Gastrocnemius medialis (tissue), 4 donors: ENCODE measurements around the gene ZNF672.

Experiments used
- POLR2A ChIP-seq, 2 donors: fragments of 450-650 bp; IDR thresholded peaks; one replicate each; pipeline ENCODE4 v1.6.1; 2017; ENCODE audit warnings: antibody characterized with exemption in 2 of 2, mild to moderate bottlenecking in 2 of 2, moderate library complexity in 2 of 2
- TF ChIP-seq, protein P1 (sequence below), 5 experiments: fragments of 450-650 bp in 3 of 5; fragments of 200-600 bp in 2 of 5; sonication (generic) in 2 of 5; IDR thresholded peaks in 4 of 5; conservative IDR thresholded peaks in 1 of 5; 1 replicate in 4 of 5; 2 replicates in 1 of 5; pipeline ENCODE4 v1.5.1; 2016 to 2019; ENCODE audit warnings: antibody characterized with exemption in 5 of 5, mild to moderate bottlenecking in 3 of 5, moderate library complexity in 3 of 5

DNA sequence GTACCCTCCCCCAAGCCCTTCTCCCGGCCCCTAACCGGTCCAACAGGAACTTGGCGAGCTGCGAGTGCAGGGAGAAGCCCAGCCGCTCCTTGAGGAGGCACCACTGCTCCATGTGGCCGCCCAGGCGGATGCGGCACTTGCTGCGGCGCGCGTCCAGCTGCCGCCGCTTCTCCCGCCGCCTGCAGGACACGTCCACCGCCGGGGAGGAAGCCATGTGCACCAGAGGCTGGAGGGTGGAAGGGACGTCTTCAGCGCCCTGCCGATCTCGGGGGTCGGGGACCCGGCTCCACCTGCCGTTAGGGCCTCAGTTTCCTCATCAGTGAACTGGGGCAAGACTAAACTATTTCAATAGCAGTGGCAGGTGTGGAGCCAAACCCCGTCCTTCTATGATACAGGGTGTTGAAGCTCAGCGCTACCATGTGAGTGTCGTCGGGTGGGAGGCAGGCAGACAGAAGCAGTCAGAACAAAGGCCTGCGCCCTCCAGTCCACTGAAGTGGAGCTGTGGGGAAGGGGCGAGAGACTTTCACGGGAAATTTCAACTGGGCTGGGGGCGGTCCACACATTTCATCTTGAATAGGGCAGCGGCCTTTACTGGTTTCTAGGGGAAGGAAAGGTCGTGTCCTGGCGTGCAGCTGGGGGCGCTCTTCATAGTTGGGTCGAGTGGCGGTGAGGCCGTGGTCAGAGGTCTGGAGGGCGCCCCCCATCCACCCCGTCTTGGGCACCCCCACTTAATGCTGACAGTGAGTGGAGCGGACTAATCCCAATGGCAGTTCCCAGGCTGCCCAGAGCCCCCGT is 20.3 kb downstream of the ZNF672 start:
- TF ChIP-seq, protein P1, sequence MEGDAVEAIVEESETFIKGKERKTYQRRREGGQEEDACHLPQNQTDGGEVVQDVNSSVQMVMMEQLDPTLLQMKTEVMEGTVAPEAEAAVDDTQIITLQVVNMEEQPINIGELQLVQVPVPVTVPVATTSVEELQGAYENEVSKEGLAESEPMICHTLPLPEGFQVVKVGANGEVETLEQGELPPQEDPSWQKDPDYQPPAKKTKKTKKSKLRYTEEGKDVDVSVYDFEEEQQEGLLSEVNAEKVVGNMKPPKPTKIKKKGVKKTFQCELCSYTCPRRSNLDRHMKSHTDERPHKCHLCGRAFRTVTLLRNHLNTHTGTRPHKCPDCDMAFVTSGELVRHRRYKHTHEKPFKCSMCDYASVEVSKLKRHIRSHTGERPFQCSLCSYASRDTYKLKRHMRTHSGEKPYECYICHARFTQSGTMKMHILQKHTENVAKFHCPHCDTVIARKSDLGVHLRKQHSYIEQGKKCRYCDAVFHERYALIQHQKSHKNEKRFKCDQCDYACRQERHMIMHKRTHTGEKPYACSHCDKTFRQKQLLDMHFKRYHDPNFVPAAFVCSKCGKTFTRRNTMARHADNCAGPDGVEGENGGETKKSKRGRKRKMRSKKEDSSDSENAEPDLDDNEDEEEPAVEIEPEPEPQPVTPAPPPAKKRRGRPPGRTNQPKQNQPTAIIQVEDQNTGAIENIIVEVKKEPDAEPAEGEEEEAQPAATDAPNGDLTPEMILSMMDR (IDR thresholded peaks at IDR 0.05 in 4 of 5, conservative IDR thresholded peaks at IDR 0.05 in 1 of 5) = peak; percentile 4 to 49 (median 44)
- TF ChIP-seq POLR2A (IDR thresholded peaks at IDR 0.05) = no peak
